Keratinocyte (primary cell): Measurements from ENCODE around the gene ZNF862. TPM values are rescaled to one million over a fixed set of nuclear protein-coding genes. Genes with fewer than 3 reads are reported as not detected.

Source experiments
- DNase-seq: peaks from one replicate; pipeline ENCODE4 v3.0.0-alpha.2; 2011; ENCODE audit warnings: low read depth, missing footprints, low spot score
- FAIRE-seq: peaks from 2 replicates; lab custom pipeline; 2011; peaks lifted over from hg19 to GRCh38; lab: Jason Lieb, UNC
- H2AFZ ChIP-seq: 2 replicates; pipeline ENCODE4 v1.6.0; 2012; ENCODE audit warnings: low read length, control low read depth, inconsistent platforms; ENCODE audit not compliant: control insufficient read depth
- H3K27ac ChIP-seq: 2 replicates; pipeline ENCODE4 v1.5.1; 2011; ENCODE audit warnings: low read length; ENCODE audit not compliant: control insufficient read depth, insufficient read depth
- H3K27me3 ChIP-seq: 3 replicates; pipeline ENCODE4 v1.6.0; 2011; ENCODE audit warnings: low read length; ENCODE audit not compliant: control insufficient read depth, insufficient read depth; ENCODE audit errors: extremely low read depth
- H3K36me3 ChIP-seq, 2 experiments: 2 replicates in 1 of 2; 3 replicates in 1 of 2; pipeline ENCODE4 v1.5.1; 2011; ENCODE audit warnings: low read length in 2 of 2, mild to moderate bottlenecking in 1 of 2; ENCODE audit not compliant: control insufficient read depth in 2 of 2, insufficient read depth in 2 of 2; ENCODE audit errors: extremely low read depth in 1 of 2
- H3K4me1 ChIP-seq: 3 replicates; pipeline ENCODE4 v1.5.1; 2011; ENCODE audit warnings: low read length; ENCODE audit not compliant: control insufficient read depth, insufficient read depth; ENCODE audit errors: extremely low read depth
- H3K4me2 ChIP-seq: 3 replicates; pipeline ENCODE4 v1.6.0; 2011; ENCODE audit warnings: low read depth, low read length; ENCODE audit not compliant: control insufficient read depth, insufficient read depth; ENCODE audit errors: extremely low read depth
- H3K4me3 ChIP-seq, 3 experiments: fragments of 200-600 bp in 1 of 3; sonication (generic) in 1 of 3; 2 replicates in 2 of 3; 3 replicates in 1 of 3; pipeline ENCODE4 v1.5.1; 2011 to 2016; ENCODE audit warnings: low read length in 3 of 3, mild to moderate bottlenecking in 3 of 3, control low read depth in 2 of 3, inconsistent platforms in 1 of 3, low read depth in 1 of 3, mixed read lengths in 1 of 3, mixed run types in 1 of 3, moderate library complexity in 1 of 3; ENCODE audit not compliant: control insufficient read depth in 2 of 3, insufficient read depth in 2 of 3; ENCODE audit errors: extremely low read depth in 1 of 3
- H3K79me2 ChIP-seq: 2 replicates; pipeline ENCODE4 v1.6.0; 2012; ENCODE audit warnings: low read length; ENCODE audit not compliant: control insufficient read depth, insufficient read depth
- H3K9ac ChIP-seq: 3 replicates; pipeline ENCODE4 v1.6.0; 2011; ENCODE audit warnings: low read length; ENCODE audit not compliant: control insufficient read depth, insufficient read depth; ENCODE audit errors: extremely low read depth
- H3K9me1 ChIP-seq: 3 replicates; pipeline ENCODE4 v1.6.0; 2011; ENCODE audit warnings: low read length; ENCODE audit not compliant: control insufficient read depth, insufficient read depth; ENCODE audit errors: extremely low read depth
- H3K9me3 ChIP-seq: 2 replicates; pipeline ENCODE4 v1.5.1; 2012; ENCODE audit warnings: low read depth, low read length; ENCODE audit not compliant: control insufficient read depth
- H4K20me1 ChIP-seq: 3 replicates; pipeline ENCODE4 v1.6.0; 2011; ENCODE audit warnings: low read length; ENCODE audit not compliant: control insufficient read depth, insufficient read depth; ENCODE audit errors: extremely low read depth
- CTCF ChIP-seq, 3 experiments: IDR thresholded peaks in 1 of 3; conservative IDR thresholded peaks in 1 of 3; optimal IDR thresholded peaks in 1 of 3; 2 replicates in 2 of 3; 3 replicates in 1 of 3; pipeline versions ENCODE3 to v1.5.1; 2011; ENCODE audit warnings: low read length in 3 of 3, mild to moderate bottlenecking in 3 of 3, moderate library complexity in 2 of 3, control low read depth in 1 of 3, inconsistent platforms in 1 of 3; ENCODE audit not compliant: insufficient read depth in 2 of 3; ENCODE audit errors: extremely low read depth in 1 of 3
- EZH2 ChIP-seq: IDR thresholded peaks from one replicate; pipeline ENCODE4 v1.6.1; 2012; ENCODE audit warnings: inconsistent platforms, mild to moderate bottlenecking, low read length, moderate library complexity
- dilution Hi-C: fragments of 300-500 bp; cut with MboI; formaldehyde crosslinking; loops from one replicate; pipeline ENCODE4 v1.7.0; 2020; ENCODE audit warnings: low sequenced_read_pairs; ENCODE audit not compliant: extremely low pct_ligation_motif_present
- polyA plus RNA-seq, 5 experiments: library from polyadenylated mRNA; depleted of rRNA in 3 of 5; stranded (reverse) in 3 of 5; stranded (forward) in 1 of 5; unstranded in 1 of 5; fragments of >200 nt; gene quantifications; 1 replicate in 1 of 5; 2 replicates in 3 of 5; 3 replicates in 1 of 5; pipeline versions ENCODE4 v1.2.1 to v1.2.3, GENCODE V29; 2011 to 2012; ENCODE audit warnings: missing spikeins in 2 of 5, low read depth in 1 of 5, low replicate concordance in 1 of 5

The ZNF862 gene
- polyA plus RNA-seq, 1 donor (not counting 4 experiments of a cell fraction or from before 2014, with no cell fraction given), result 10.1 TPM

DNA sequence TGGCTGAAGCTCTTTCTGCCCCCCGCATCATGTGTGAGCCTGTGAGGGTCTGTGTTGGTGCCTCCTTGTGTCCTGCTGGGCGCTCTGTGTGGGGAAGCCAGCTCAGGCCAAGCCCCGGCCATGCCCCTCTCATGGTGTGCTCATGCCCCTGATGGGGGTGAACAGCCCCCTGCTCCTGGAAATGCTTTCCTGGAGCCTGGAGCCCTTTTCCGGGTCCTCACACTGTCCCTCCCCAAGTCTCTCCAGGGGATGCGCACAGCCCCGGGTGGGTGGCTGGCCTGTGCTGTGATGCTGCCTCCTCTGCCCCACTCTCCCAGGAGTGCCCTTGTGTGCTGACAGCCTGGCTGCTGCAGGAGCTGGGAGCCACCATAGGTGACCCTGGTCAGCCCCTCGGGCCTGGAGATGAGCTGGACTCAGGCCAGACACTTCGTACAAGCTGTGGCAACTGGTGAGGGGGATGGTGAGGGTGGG is 20.8 kb upstream of the ZNF862 start:
- Histone ChIP-seq H3K27me3 (peaks cover 18% of the 10 kb centered on the region), H2AFZ (no peak overlapping the region), H3K36me3 (no peaks in the 10 kb centered on the region), H3K4me2 (no peak overlapping the region), H3K27ac (no peak overlapping the region), H3K9me1 (no peaks in the 10 kb centered on the region), H3K4me3 (no peak overlapping the region), H4K20me1 (no peaks in the 10 kb centered on the region), H3K79me2 (no peaks in the 10 kb centered on the region), H3K9me3 (no peaks in the 10 kb centered on the region), H3K9ac (no peak overlapping the region), H3K4me1 (no peaks in the 10 kb centered on the region)
- no peak for TF ChIP-seq CTCF (optimal IDR thresholded peaks at IDR 0.05 in 1 of 3, IDR thresholded peaks at IDR 0.05 in 1 of 3, conservative IDR thresholded peaks at IDR 0.05 in 1 of 3; ENCODE audit: extremely low read depth in 1 of 3, insufficient read depth in 2 of 3, low read length in 3 of 3)
- no peak for TF ChIP-seq EZH2
- dilution Hi-C loops, result no loop called here
- FAIRE-seq (no peak), DNase-seq (no peak)

DNA sequence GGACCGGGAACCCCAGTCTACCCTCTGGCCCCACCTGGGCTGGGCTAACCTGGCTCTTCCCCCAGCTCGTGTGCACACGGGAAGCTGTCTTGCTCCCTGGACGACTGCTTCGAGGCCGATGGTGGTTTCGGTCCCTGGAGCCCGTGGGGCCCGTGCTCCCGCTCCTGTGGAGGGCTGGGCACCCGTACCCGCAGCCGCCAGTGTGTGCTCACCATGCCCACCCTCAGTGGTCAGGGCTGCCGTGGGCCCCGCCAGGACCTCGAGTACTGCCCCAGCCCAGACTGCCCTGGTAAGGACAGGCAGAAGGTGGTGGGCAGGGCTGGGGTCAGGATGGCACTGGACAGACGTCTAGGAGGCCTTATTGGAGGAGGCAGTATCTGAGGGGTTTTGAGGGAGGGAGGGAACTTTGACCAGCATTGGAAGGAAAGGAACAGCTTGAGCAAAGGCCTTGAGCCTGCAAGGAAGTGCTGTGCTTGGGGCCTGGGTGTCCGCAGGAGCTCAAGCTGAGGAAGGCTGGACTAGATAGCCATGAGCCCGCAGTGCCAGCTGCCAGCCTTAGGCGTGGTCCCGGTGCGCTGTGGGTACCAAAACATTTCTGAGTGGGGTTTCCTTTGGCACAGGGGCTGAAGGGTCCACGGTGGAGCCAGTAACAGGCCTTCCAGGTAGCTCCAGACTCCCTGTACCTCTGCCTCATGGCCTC is 20.2 kb upstream of the ZNF862 start:
- TF ChIP-seq CTCF (optimal IDR thresholded peaks at IDR 0.05 in 1 of 3, IDR thresholded peaks at IDR 0.05 in 1 of 3, conservative IDR thresholded peaks at IDR 0.05 in 1 of 3; ENCODE audit: extremely low read depth in 1 of 3, insufficient read depth in 2 of 3, low read length in 3 of 3) (no peak), EZH2 (no peak)
- H3K27me3 ChIP-seq, result peaks cover 18% of the 10 kb centered on the region

More for the DNA sequence above, 20.2 kb upstream of the ZNF862 start:
- Histone ChIP-seq H3K9me3 (no peaks in the 10 kb centered on the region), H3K9ac (no peak overlapping the region), H2AFZ (no peak overlapping the region), H3K27ac (no peak overlapping the region), H3K9me1 (no peaks in the 10 kb centered on the region), H4K20me1 (no peaks in the 10 kb centered on the region), H3K79me2 (no peaks in the 10 kb centered on the region), H3K4me3 (no peak overlapping the region), H3K4me1 (no peaks in the 10 kb centered on the region), H3K36me3 (no peaks in the 10 kb centered on the region), H3K4me2 (no peak overlapping the region)
- no peak for FAIRE-seq
- no peak for DNase-seq
- dilution Hi-C loops, result no loop called here
